Fibroblast of skin of back (primary cell): ENCODE results near the gene PTGS1.
"Not testable (repeated sequence)": the region's sequence is repeated elsewhere in the genome, so short reads cannot be mapped to it uniquely, and the experiment has no call there.

ENCODE experiments used
- DNase-seq: peaks from one replicate; pipeline ENCODE4 v3.0.0-alpha.2; 2013

The PTGS1 gene

GRCh38 chr9:122401896-122402295 lies 31.1 kb downstream of the PTGS1 start:
- DNase-seq, result no peak

DNA sequence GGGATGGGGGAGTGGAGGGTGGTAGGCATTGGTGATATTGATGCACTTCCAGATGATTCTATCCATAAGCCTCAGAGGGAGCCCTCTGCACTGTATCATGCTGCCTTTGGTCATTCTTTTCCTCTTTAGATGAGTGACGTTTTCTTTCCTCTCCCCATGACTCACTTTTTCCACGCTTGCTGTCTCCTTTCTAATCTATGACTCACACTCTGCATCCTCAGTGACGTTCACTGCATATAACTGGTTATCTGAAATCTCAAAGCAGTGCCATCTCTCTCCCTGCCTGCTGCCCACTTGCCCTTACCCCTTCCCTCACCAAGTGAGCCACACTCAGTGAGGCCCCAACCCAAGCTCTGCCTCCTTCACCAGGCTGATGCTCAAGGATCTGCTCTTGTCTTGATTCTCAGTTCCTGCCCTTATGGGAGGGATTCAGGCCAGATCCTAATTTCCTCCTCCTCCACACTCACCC lies 31.6 kb downstream of the PTGS1 start:
- peak; percentile 98 for DNase-seq

DNA sequence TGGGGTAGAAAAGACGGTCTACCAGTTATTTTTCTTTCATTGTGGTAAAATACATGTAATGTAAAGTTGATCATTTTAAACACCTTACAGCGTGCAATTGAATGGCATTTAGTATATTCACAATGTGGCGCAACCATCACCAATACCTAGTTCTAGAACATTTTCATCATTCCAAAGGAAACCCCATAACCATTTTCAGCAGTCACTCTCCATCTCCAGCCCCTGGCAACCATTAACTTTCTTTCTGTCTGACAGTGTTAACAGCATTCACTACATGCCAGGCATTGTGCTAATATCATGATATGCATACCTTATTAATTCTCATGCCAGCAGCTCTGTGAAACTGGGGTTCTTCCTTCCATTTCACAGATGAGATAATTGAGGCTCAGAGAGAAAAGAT lies 32.0 kb downstream of the PTGS1 start:
- peak; percentile 46 for DNase-seq

DNA sequence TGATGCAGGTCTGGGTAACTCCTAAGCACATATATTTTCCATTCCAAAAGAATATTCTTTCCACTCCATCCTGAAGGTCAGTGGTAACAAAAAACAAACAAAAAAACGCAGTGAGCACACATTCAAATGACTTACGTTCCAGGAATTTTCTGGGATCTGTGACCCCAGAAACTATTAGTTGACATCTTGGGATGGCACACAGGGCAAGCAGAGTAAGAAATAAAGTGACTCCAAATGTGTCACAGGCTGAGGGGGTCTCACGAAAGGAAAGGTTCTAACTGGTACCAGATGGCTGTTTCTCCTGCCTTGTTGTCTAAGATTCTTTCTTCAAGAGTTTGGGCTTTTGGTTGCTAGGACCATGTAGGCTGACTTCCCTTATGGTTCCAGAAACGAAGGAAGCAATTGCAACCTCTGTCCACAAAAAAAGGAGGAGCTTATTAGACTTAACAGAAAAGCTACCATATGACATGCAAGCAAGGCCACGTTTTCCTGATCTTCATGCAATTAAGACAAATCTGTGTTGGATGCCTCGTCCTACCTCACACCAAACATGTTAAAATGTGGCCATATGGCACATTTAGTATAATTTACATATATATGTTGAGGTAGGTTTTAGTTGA lies 32.7 kb downstream of the PTGS1 start:
- peak; percentile 74 for DNase-seq

- DNase-seq, result not testable (repeated sequence)
Observed at GRCh38 chr9:122405304-122406069, 34.7 kb downstream of the PTGS1 start.

DNA sequence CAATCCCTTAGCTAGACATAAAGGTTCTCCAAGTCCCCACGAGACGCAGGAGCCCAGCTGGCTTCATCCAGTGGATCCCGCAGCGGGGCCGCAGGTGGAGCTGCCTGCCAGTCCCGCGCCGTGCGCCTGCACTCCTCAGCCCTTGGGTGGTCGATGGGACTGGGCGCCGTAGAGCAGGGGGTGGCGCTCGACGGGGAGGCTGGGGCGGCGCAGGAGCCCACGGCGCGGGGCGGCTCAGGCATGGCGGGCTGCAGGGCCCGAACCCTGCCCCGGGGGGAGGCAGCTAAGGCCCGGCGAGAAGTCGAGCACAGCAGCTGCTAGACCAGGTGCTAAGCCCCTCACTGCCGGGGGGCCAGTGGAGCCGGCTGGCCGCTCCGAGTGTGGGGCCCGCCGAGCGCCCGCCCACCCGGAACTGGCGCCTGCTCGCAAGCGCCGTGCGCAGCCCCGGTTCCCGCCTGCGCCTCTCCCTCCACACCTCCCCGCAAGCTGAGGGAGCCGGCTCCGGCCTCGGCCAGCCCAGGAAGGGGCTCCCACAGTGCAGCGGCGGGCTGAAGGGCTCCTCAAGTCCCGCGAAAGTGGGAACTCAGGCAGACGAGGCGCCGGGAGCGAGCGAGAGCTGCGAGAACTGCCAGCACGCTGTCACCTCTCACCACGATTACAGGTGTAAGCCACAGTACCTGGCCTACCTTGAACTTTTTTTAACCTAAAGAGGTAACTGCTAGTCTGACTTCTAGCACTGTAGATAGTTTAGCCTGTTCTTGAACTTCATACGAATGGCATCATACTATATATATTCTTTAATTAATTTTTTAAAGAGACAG lies 35.5 kb downstream of the PTGS1 start:
- no peak for DNase-seq

DNA sequence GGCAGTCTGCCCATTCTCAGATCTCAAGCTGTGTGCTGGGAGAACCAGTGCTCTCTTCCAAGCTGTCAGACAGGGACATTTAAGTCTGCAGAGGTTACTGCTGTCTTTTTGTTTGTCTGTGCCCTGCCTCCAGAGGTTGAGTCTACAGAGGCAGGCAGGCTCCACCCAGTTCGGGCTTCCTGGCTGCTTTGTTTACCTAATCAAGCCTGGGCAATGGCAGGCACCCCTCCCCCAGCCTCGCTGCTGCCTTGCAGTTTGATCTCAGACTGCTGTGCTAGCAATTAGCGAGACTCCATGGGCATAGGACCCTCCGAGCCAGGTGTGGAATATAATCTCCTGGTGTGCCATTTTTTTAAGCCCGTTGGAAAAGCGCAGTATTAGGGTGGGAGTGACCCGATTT lies 43.3 kb downstream of the PTGS1 start:
- DNase-seq, result not testable (repeated sequence)

- no peak for DNase-seq
Observed at GRCh38 chr9:122418016-122418415, 47.2 kb downstream of the PTGS1 start.

- no peak for DNase-seq
Observed at GRCh38 chr9:122420315-122420714, 49.5 kb downstream of the PTGS1 start.

GRCh38 chr9:122425087-122425486 lies 54.3 kb downstream of the PTGS1 start:
- no peak for DNase-seq

- no peak for DNase-seq
Observed at GRCh38 chr9:122426723-122427122, 55.9 kb downstream of the PTGS1 start.

DNA sequence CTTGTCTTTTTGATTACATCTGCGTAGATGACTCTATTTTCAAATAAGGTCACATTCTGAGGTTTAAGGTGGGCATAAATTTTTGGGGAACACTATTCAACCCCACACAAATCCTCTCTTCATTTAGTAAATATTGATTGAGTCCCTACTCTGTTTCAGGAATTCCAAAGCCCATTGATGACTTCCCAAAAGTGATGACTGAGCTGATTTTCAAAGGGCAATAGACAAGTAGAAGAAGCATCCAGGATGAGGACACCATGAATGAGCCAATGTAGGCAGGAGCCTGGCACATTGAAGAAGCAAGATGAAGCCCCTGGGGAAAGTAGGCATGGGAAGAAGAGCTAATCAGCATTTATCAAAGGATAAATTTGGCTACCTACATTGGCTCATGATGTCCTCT lies 71.7 kb downstream of the PTGS1 start:
- DNase-seq, result no peak

DNA sequence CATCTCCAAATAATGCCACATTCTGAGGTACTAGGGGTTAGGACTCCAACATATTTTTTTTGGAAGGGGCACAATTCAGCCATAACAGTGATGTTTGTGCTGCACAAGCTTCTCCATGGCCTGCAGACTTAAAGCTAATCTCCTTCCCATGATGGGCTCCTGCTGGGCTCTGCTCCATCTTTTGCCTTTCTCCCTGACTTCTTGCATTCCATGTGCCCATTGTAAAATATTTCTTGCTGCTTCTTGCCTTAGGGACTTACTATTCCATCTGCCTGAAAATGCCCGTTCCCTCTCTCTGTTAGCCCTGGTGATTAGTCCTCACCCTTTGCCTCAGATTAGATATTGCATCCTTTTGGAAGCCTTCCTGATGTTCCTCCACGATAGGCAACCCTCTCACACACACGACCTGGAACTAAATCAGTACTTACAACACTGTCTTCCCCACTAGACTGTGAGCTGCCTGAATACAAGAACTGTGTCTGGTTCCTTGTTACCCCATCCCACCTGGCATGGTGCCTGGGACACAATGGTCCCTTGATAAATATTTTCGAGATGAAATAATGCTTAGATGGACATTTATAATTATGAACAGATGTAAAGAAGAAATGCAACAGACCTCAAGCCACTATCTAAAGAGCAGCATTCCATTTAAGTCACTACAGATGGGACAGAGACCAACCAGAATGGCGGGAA lies 73.4 kb downstream of the PTGS1 start:
- DNase-seq, result peak; percentile 90
